ENCODE data around the gene SULT1A2.
"Not testable (repeated sequence)": the region's sequence is repeated elsewhere in the genome, so short reads cannot be mapped to it uniquely, and the experiment has no call there.

The SULT1A2 gene

DNA sequence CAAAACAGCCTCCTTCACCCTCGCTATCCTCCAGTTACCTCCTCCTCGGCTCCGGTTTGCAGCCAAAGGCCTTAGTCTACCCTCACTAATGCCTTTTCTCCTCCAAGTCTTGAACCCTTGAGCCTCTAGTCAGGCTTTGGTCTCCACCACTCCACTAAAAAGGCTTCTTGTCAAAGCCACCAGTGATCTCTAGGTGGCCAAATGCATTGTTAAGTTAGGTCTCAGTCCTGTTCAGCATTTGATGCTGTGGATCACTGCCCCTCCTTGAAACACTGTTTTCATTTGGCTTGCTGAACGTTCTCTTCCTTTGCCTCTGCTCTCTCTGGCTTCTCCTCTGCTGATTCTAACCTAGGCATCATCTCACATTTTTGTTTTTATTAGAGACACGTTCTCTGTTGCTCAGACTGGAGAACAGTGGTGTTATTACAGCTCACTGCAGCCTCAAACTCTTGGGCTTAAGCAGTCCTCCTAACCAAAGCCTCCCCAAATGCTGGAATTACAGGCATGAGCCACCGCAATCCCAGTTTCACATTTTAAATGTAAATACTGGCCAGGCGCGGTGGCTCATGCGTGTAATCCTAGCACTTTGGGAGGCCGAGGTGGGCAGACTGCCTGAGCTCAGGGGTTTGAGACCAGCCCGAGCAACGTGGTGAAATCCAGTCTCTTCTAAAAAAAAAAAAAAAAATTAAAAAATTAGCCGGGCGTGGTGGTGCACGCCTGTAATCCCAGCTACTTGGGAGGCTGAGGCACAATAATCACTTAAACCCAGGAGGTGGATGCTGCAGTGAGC, 42.0 kb downstream of the SULT1A2 start:
- H3K36me3 ChIP-seq (ENCODE audit: control insufficient read depth in 2 of 2, insufficient read depth in 2 of 2, low read length in 2 of 2) = peaks cover 16 to 19% of the 10 kb centered on the region in 2 donors
- no peaks in the 10 kb centered on the region for H3K27me3 ChIP-seq (ENCODE audit: control insufficient read depth in 1 of 2, insufficient read depth in 2 of 2, low read length in 2 of 2)
- peaks cover 15% of the 10 kb centered on the region for H3K4me1 ChIP-seq (ENCODE audit: control insufficient read depth, insufficient read depth, low read length)
- H3K4me3 ChIP-seq (ENCODE audit: low read length in 2 of 2) = peak overlapping the region; percentile 28 to 89
- peak overlapping the region; percentile 47 to 62 for H3K9ac ChIP-seq (ENCODE audit: low read length in 2 of 2)
- no peak overlapping the region for H3K27ac ChIP-seq (ENCODE audit: low read length)
- H3K9me3 ChIP-seq (ENCODE audit: control insufficient read depth in 2 of 2, low read length in 2 of 2) = no peaks in the 10 kb centered on the region

DNA sequence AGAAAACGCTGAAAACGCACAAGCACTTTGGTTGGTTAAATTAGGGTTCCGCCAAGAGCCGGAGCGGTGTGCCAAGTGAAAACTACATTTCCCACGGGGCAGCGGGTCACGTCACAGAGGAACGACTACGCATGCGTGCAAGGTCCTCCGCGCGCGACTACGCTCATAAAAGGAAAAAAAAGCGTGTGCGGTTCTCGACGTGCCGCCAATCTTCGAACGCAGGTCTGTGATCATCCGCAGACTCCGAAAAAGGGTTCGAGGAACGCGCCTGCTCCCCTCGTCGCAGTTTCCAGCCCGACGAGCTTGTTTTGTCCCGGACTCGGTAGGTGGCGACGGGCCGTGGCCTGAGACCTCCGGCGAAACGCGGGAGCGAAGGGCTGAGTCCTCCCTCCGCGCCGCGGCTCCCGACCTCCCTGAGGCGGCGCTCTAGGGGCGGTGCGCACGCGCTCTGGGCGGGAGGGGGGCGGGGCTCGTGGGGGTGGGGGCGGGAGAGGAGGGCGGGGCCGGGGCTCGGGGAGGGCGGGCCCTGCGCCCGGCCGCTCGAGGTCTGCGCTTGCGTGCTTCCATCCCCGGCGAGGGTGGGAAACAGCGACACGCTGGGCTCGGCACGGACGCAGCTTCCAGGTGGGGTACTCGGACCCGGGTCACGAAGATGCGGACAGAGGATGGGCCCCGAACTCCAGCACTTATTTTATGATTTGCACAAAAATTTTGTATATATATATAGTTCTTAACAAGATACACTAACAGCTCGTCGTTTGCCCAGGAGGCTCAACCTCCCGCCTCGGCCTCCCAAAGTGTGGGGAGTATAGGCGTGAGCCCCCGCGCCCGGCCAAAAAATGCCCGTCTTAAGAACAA, 42.8 kb downstream of the SULT1A2 start, which contains the start of gene SGF29:
Gene SGF29 (plus strand): TSS at position 145 of the 858 bp plus-strand sequence. CDS start 27,150 bp downstream, outside the sequence.
- Histone ChIP-seq H3K9ac (ENCODE audit: low read length in 2 of 2) (peak within 1 kb of the TSS; percentile 92 to 97), H3K27me3 (ENCODE audit: control insufficient read depth in 1 of 2, insufficient read depth in 2 of 2, low read length in 2 of 2) (no peaks in the 10 kb centered on the region), H3K36me3 (ENCODE audit: control insufficient read depth in 2 of 2, insufficient read depth in 2 of 2, low read length in 2 of 2) (peaks cover 16 to 18% of the 10 kb centered on the region in 2 donors), H3K27ac (ENCODE audit: low read length) (peak within 1 kb of the TSS; percentile 95), H3K4me3 (ENCODE audit: low read length in 2 of 2) (peak within 1 kb of the TSS; percentile 83 to 89), H3K9me3 (ENCODE audit: control insufficient read depth in 2 of 2, low read length in 2 of 2) (no peaks in the 10 kb centered on the region), H3K4me1 (ENCODE audit: control insufficient read depth, insufficient read depth, low read length) (peaks cover 15% of the 10 kb centered on the region)

DNA sequence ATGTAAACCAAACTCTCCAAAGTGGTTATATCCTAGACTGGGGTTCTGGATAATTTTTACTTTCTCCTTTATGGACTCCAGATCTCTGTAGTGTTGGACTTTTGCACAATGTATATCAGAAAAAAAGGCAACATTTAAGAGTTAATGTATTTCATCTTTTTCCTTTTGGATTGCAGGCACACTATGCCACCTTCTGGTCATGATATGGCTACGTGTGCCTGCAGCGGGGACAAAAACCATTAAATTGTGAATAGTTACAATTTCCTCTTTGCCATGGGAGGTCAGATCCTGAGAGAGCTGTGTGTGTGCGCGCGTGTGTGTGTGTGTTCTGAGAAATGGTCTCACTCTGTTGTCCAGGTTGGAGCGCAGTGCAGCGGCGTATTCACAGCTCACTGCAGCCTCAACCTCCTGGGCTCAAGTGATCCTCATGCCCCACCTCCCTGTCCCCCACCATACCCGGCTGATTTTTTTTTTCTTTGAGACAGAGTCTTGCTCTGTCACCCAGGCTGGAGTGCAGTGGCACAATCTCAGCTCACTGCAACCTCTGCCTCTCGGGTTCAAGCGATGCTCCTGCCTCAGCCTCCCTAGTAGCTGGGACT, 47.5 kb downstream of the SULT1A2 start:
- Histone ChIP-seq H3K27ac (ENCODE audit: low read length) (no peak overlapping the region), H3K9me3 (ENCODE audit: control insufficient read depth in 2 of 2, low read length in 2 of 2) (no peaks in the 10 kb centered on the region), H3K4me3 (ENCODE audit: low read length in 2 of 2) (no peak overlapping the region), H3K4me1 (ENCODE audit: control insufficient read depth, insufficient read depth, low read length) (peaks cover 4% of the 10 kb centered on the region), H3K9ac (ENCODE audit: low read length in 2 of 2) (no peak overlapping the region), H3K36me3 (ENCODE audit: control insufficient read depth in 2 of 2, insufficient read depth in 2 of 2, low read length in 2 of 2) (no peaks in the 10 kb centered on the region), H3K27me3 (ENCODE audit: control insufficient read depth in 1 of 2, insufficient read depth in 2 of 2, low read length in 2 of 2) (no peaks in the 10 kb centered on the region)

DNA sequence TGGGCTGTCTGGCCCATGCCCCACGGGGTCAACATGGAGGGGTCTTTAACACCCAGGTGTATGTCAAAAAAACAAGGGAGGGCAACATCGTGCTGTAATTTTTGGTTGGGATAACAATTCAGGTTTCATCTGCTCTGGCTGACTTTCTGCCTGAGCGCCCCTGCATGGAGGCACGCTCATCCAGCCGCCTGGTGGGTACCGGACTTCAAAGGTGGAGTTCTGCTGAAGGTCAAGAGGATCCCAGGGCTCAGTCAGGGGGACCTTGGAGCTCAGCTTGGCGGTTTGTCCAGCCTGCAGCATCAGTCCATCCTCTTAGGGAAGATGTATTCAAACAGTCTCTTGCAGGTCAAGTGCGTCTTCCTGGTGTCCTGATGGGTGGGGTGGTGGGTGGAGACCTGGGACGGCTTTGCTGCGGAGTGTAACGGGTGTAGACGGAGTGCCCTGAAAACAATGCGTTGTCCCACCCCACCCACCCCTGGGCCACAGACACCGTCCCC, 48.5 kb downstream of the SULT1A2 start:
- H3K27ac ChIP-seq (ENCODE audit: low read length) = no peak overlapping the region
- H3K4me1 ChIP-seq (ENCODE audit: control insufficient read depth, insufficient read depth, low read length) = peaks cover 2% of the 10 kb centered on the region
- no peaks in the 10 kb centered on the region for H3K27me3 ChIP-seq (ENCODE audit: control insufficient read depth in 1 of 2, insufficient read depth in 2 of 2, low read length in 2 of 2)
- no peaks in the 10 kb centered on the region for H3K36me3 ChIP-seq (ENCODE audit: control insufficient read depth in 2 of 2, insufficient read depth in 2 of 2, low read length in 2 of 2)
- no peak overlapping the region for H3K4me3 ChIP-seq (ENCODE audit: low read length in 2 of 2)
- H3K9ac ChIP-seq (ENCODE audit: low read length in 2 of 2) = no peak overlapping the region
- H3K9me3 ChIP-seq (ENCODE audit: control insufficient read depth in 2 of 2, low read length in 2 of 2) = no peaks in the 10 kb centered on the region

DNA sequence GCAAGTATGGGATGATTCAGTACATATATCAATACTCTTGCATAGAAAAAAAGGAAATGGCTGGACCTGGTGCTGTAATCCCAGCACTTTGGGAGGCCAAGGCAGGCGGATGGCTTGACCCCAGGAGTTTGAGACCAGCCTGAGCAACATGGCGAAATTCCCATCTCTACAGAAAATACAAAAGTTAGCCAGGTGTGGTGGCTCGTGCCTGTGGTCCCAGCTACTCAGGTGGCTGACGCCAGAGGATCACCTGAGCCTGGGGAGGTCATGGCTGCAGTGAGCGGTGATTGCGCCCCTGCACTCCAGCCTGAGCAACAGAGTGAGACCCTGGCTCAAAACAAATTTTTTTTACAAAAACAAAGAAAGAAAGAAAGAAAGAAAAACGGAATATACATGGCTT, 50.2 kb downstream of the SULT1A2 start:
- H3K27me3 ChIP-seq (ENCODE audit: control insufficient read depth in 1 of 2, insufficient read depth in 2 of 2, low read length in 2 of 2) = no peaks in the 10 kb centered on the region
- no peaks in the 10 kb centered on the region for H3K4me1 ChIP-seq (ENCODE audit: control insufficient read depth, insufficient read depth, low read length)
- H3K27ac ChIP-seq (ENCODE audit: low read length) = no peak overlapping the region
- no peak overlapping the region for H3K9ac ChIP-seq (ENCODE audit: low read length in 2 of 2)
- H3K36me3 ChIP-seq (ENCODE audit: control insufficient read depth in 2 of 2, insufficient read depth in 2 of 2, low read length in 2 of 2) = no peaks in the 10 kb centered on the region
- no peak overlapping the region for H3K4me3 ChIP-seq (ENCODE audit: low read length in 2 of 2)
- H3K9me3 ChIP-seq (ENCODE audit: control insufficient read depth in 2 of 2, low read length in 2 of 2) = no peaks in the 10 kb centered on the region

DNA sequence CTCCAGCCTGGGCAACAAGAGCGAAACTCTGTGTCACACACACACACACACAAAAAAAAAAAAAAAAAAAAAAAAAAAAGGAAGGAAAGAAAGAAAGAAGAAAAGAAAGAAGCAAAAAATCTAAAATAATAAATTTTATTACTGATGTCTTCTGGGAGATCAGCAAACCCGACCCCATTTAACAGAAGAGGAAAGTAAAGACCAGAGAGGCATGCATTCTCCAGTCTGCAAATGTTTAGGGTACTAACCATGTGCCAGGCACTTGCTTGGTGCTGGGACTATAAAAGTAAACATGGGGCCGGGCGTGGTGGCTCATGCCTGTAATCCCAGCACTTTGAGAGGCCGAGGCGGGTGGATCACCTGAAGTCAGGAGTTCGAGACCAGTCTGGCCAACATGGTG, 50.9 kb downstream of the SULT1A2 start:
- not testable (repeated sequence) for H3K4me3 ChIP-seq (ENCODE audit: low read length in 2 of 2)

DNA sequence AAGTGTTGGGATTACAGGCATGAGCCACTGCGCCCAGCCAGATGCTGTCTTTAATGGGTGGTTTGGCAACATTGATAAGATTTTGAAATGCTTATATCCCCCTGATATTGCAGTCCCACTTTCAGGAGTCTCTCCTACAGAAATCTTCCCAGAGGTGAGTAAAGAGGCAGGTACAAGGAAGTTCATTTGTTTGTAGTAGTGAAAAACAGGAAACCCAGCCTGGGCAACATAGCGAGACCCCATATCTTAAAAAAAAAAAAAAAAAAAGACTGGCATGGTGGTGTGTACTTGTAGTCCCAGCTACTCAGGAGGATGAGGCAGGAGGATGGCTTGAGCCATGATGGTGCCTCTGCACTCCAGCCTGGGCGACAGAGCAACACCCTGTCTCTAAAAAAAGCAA, 51.9 kb downstream of the SULT1A2 start:
- Histone ChIP-seq H3K27ac (ENCODE audit: low read length) (no peak overlapping the region), H3K4me1 (ENCODE audit: control insufficient read depth, insufficient read depth, low read length) (no peaks in the 10 kb centered on the region), H3K9ac (ENCODE audit: low read length in 2 of 2) (no peak overlapping the region), H3K9me3 (ENCODE audit: control insufficient read depth in 2 of 2, low read length in 2 of 2) (no peaks in the 10 kb centered on the region), H3K27me3 (ENCODE audit: control insufficient read depth in 1 of 2, insufficient read depth in 2 of 2, low read length in 2 of 2) (no peaks in the 10 kb centered on the region), H3K36me3 (ENCODE audit: control insufficient read depth in 2 of 2, insufficient read depth in 2 of 2, low read length in 2 of 2) (no peaks in the 10 kb centered on the region), H3K4me3 (ENCODE audit: low read length in 2 of 2) (no peak overlapping the region)

More for the DNA sequence above, 50.9 kb downstream of the SULT1A2 start:
- not testable (repeated sequence) for H3K27ac ChIP-seq (ENCODE audit: low read length); H3K36me3 ChIP-seq (ENCODE audit: control insufficient read depth in 2 of 2, insufficient read depth in 2 of 2, low read length in 2 of 2); H3K27me3 ChIP-seq (ENCODE audit: control insufficient read depth in 1 of 2, insufficient read depth in 2 of 2, low read length in 2 of 2); H3K9ac ChIP-seq (ENCODE audit: low read length in 2 of 2); H3K4me1 ChIP-seq (ENCODE audit: control insufficient read depth, insufficient read depth, low read length); H3K9me3 ChIP-seq (ENCODE audit: control insufficient read depth in 2 of 2, low read length in 2 of 2)

DNA sequence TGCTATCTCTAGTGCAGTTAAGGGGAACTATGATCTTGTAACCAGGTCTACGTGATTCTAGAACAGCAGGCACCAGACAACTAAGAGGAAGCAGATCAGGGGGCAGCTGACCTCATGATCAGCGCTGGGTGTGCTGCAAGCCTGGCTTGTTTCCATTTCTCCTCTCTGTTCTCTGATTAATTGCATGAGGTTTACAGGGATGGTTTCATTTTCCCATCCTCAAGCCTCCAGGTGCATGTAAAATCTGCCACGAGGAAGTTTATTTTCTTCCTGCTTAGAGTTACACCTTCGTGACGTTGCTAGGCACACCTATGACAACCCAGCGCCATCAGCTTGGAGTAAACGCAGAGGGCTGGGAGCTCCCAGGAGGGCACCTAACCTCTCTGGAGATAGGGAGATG, 53.8 kb downstream of the SULT1A2 start:
- no peaks in the 10 kb centered on the region for H3K27me3 ChIP-seq (ENCODE audit: control insufficient read depth in 1 of 2, insufficient read depth in 2 of 2, low read length in 2 of 2)
- H3K36me3 ChIP-seq (ENCODE audit: control insufficient read depth in 2 of 2, insufficient read depth in 2 of 2, low read length in 2 of 2) = no peaks in the 10 kb centered on the region
- H3K27ac ChIP-seq (ENCODE audit: low read length) = no peak overlapping the region
- peaks cover 12% of the 10 kb centered on the region for H3K4me1 ChIP-seq (ENCODE audit: control insufficient read depth, insufficient read depth, low read length)
- H3K9ac ChIP-seq (ENCODE audit: low read length in 2 of 2) = no peak overlapping the region
- H3K4me3 ChIP-seq (ENCODE audit: low read length in 2 of 2) = no peak overlapping the region
- no peaks in the 10 kb centered on the region for H3K9me3 ChIP-seq (ENCODE audit: control insufficient read depth in 2 of 2, low read length in 2 of 2)

DNA sequence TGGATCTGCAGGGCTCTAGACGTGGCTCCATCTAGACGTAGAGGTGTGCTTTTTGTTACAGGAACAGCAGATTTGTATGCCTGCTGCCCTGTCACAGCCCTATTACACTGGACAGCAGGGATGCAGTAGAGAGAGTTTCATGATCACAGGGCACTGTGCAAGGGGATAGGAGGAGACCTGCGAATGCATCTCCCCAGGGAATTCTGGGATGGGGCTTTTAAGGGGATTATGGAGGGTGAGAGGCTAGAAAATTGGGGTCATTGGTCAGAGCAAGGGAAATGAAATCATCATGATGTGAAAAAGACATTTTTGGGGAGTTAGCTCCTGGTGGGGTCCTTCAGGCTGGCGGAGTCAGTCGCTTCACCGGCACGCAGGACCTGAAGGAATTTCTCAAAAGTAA, 54.2 kb downstream of the SULT1A2 start:
- H3K27me3 ChIP-seq (ENCODE audit: control insufficient read depth in 1 of 2, insufficient read depth in 2 of 2, low read length in 2 of 2) = no peaks in the 10 kb centered on the region
- H3K9ac ChIP-seq (ENCODE audit: low read length in 2 of 2) = no peak overlapping the region
- peaks cover 16% of the 10 kb centered on the region for H3K4me1 ChIP-seq (ENCODE audit: control insufficient read depth, insufficient read depth, low read length)
- H3K4me3 ChIP-seq (ENCODE audit: low read length in 2 of 2) = no peak overlapping the region
- H3K27ac ChIP-seq (ENCODE audit: low read length) = no peak overlapping the region
- H3K36me3 ChIP-seq (ENCODE audit: control insufficient read depth in 2 of 2, insufficient read depth in 2 of 2, low read length in 2 of 2) = no peaks in the 10 kb centered on the region
- no peaks in the 10 kb centered on the region for H3K9me3 ChIP-seq (ENCODE audit: control insufficient read depth in 2 of 2, low read length in 2 of 2)

Measured in stomach smooth muscle (tissue), 2 donors.